ENCODE measurements around the gene DCC. TPM values are rescaled to one million over a fixed set of nuclear protein-coding genes. Genes with fewer than 3 reads are reported as not detected.

DCC gene
- total RNA-seq, 1 experiment from 2014 or later: not detected

GRCh38 chr18:52344881-52345280, 4.9 kb downstream of the DCC start:
- ATAC-seq (no peak), DNase-seq (no peak)
- TF ChIP-seq CTCF (conservative IDR thresholded peaks at IDR 0.05; ENCODE audit: low read depth, low read length): no peak
- no peak for TF ChIP-seq EZH2phosphoT487 (IDR thresholded peaks at IDR 0.05; ENCODE audit: borderline replicate concordance, low read length)
- TF ChIP-seq EZH2 (IDR thresholded peaks at IDR 0.05; ENCODE audit: low read length, unreplicated experiment): no peak
- Histone ChIP-seq H3K9me3 (ENCODE audit: low read length) (no peaks in the 10 kb centered on the region), H3F3A (ENCODE audit: low read length, unreplicated experiment) (no peaks in the 10 kb centered on the region), H3K4me1 (ENCODE audit: insufficient read depth, low read length) (no peaks in the 10 kb centered on the region), H3K79me2 (ENCODE audit: low read length) (no peaks in the 10 kb centered on the region), H2AFZ (ENCODE audit: low read length) (no peak overlapping the region), H3K27ac (ENCODE audit: low read length) (no peak overlapping the region), H3K4me2 (ENCODE audit: low read length) (no peak overlapping the region), H3K36me3 (ENCODE audit: low read depth, low read length) (no peaks in the 10 kb centered on the region), H3K9ac (ENCODE audit: low read length) (no peak overlapping the region), H4K20me1 (ENCODE audit: low read length) (no peaks in the 10 kb centered on the region), H3K27me3 (ENCODE audit: low read length) (peaks cover 29% of the 10 kb centered on the region), H3K4me3 (ENCODE audit: low read length) (no peak overlapping the region), H3K9me2 (replicated peaks; ENCODE audit: low read length) (no peaks in the 10 kb centered on the region)
- CTCF ChIA-PET: no interaction called here
- intact Hi-C loops (cut with micrococcal nuclease): no loop called here
- POLR2A ChIA-PET (ENCODE audit: unreplicated experiment): no interaction called here
- no TSS peak for BruUV-seq (replicated peaks)

DNA sequence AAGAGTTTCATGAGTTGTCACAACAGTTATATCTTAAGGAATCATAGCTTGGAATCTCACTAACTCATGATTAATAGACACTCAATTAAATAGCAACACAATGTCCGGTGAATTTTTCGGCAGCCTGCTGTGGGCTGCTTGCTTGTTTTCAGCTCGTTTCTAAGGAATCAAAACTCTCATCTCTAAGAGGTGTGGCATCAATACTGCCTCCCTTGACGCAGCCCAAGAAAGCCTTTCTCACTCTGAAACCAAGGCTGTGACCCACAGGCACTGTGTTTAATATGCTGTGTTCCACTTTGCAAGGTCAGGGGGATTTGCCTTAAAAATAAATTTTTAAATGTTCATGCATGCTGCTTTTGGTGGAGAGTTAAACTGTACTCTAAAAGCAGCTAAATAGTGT, 5.4 kb downstream of the DCC start:
- Histone ChIP-seq H3K4me1 (ENCODE audit: insufficient read depth, low read length) (no peaks in the 10 kb centered on the region), H3K9me2 (replicated peaks; ENCODE audit: low read length) (no peaks in the 10 kb centered on the region), H3K27me3 (ENCODE audit: low read length) (peaks cover 24% of the 10 kb centered on the region), H3K9me3 (ENCODE audit: low read length) (no peaks in the 10 kb centered on the region), H3F3A (ENCODE audit: low read length, unreplicated experiment) (no peaks in the 10 kb centered on the region), H3K9ac (ENCODE audit: low read length) (no peak overlapping the region), H3K79me2 (ENCODE audit: low read length) (no peaks in the 10 kb centered on the region), H4K20me1 (ENCODE audit: low read length) (no peaks in the 10 kb centered on the region), H3K4me3 (ENCODE audit: low read length) (no peak overlapping the region), H3K36me3 (ENCODE audit: low read depth, low read length) (no peaks in the 10 kb centered on the region), H3K4me2 (ENCODE audit: low read length) (no peak overlapping the region), H2AFZ (ENCODE audit: low read length) (no peak overlapping the region), H3K27ac (ENCODE audit: low read length) (no peak overlapping the region)
- no peak for DNase-seq
- ATAC-seq: no peak
- ChIA-PET POLR2A (ENCODE audit: unreplicated experiment) (no interaction called here), CTCF (no interaction called here)
- TF ChIP-seq EZH2 (IDR thresholded peaks at IDR 0.05; ENCODE audit: low read length, unreplicated experiment) (no peak), EZH2phosphoT487 (IDR thresholded peaks at IDR 0.05; ENCODE audit: borderline replicate concordance, low read length) (no peak), CTCF (conservative IDR thresholded peaks at IDR 0.05; ENCODE audit: low read depth, low read length) (no peak)
- BruUV-seq (replicated peaks): no TSS peak
- intact Hi-C loops (cut with micrococcal nuclease): no loop called here

- Histone ChIP-seq H3K9ac (ENCODE audit: low read length) (no peak overlapping the region), H4K20me1 (ENCODE audit: low read length) (no peaks in the 10 kb centered on the region), H3K9me3 (ENCODE audit: low read length) (no peaks in the 10 kb centered on the region), H3K79me2 (ENCODE audit: low read length) (no peaks in the 10 kb centered on the region), H3K36me3 (ENCODE audit: low read depth, low read length) (no peaks in the 10 kb centered on the region), H2AFZ (ENCODE audit: low read length) (no peak overlapping the region), H3K27me3 (ENCODE audit: low read length) (peaks cover 8% of the 10 kb centered on the region; the same call in 1 of the 2 replicates), H3K9me2 (replicated peaks; ENCODE audit: low read length) (no peaks in the 10 kb centered on the region), H3K27ac (ENCODE audit: low read length) (no peak overlapping the region), H3F3A (ENCODE audit: low read length, unreplicated experiment) (no peaks in the 10 kb centered on the region), H3K4me1 (ENCODE audit: insufficient read depth, low read length) (no peaks in the 10 kb centered on the region), H3K4me2 (ENCODE audit: low read length) (no peak overlapping the region), H3K4me3 (ENCODE audit: low read length) (no peak overlapping the region)
- BruUV-seq (replicated peaks): no TSS peak
- ChIA-PET POLR2A (ENCODE audit: unreplicated experiment) (no interaction called here), CTCF (no interaction called here)
- intact Hi-C loops (cut with micrococcal nuclease): no loop called here
- DNase-seq (peak; percentile 39), ATAC-seq (no peak)
- TF ChIP-seq EZH2 (IDR thresholded peaks at IDR 0.05; ENCODE audit: low read length, unreplicated experiment) (no peak), CTCF (conservative IDR thresholded peaks at IDR 0.05; ENCODE audit: low read depth, low read length) (peak; percentile 43; the same call in 1 of the 2 replicates)
Measured at GRCh38 chr18:52348209-52348608, 8.2 kb downstream of the DCC start.

Measured in PC-3 (cell line).